Stimulated activated CD4-positive, alpha-beta T cell treated with anti-CD3 and anti-CD28 coated beads, Interleukin-1b, Interleukin-23, amount 100 ng/mL, for 48 hours (primary cell): Measurements from ENCODE around the gene GTF2H3.
"Not testable (repeated sequence)": the region's sequence is repeated elsewhere in the genome, so short reads cannot be mapped to it uniquely, and the experiment has no call there.

ENCODE experiments used
- DNase-seq: peaks from one replicate; pipeline ENCODE4 v3.0.0-alpha.2; 2020

Gene GTF2H3

GRCh38 chr12:123633379-123634141, at the start of gene GTF2H3, which contains the start of gene EIF2B1:
TSS of gene GTF2H3 (plus strand) at chr12:123633829. CDS start at chr12:123633860, 31 bp downstream.
TSS of gene EIF2B1 (minus strand) at chr12:123633686. CDS start at chr12:123633557, 129 bp downstream.
- DNase-seq, result peak; percentile 97

- DNase-seq, result no peak
Measured at GRCh38 chr12:123591702-123592481, 41.7 kb upstream of the GTF2H3 start.

- no peak for DNase-seq
Measured at GRCh38 chr12:123595729-123596128, 37.9 kb upstream of the GTF2H3 start.

GRCh38 chr12:123597100-123597499, 36.5 kb upstream of the GTF2H3 start:
- DNase-seq, result no peak

GRCh38 chr12:123598522-123598921, 35.1 kb upstream of the GTF2H3 start:
- DNase-seq, result no peak

- DNase-seq, result no peak
Measured at GRCh38 chr12:123599310-123599709, 34.3 kb upstream of the GTF2H3 start.

- DNase-seq, result no peak
Measured at GRCh38 chr12:123599721-123600120, 33.9 kb upstream of the GTF2H3 start.

GRCh38 chr12:123601602-123602489, 31.8 kb upstream of the GTF2H3 start, which contains the start of gene DDX55:
TSS of gene DDX55 (plus strand) at chr12:123602099. CDS start at chr12:123602149, 50 bp downstream.
- peak; percentile 86 for DNase-seq

- no peak for DNase-seq
Measured at GRCh38 chr12:123602651-123603195, 30.9 kb upstream of the GTF2H3 start.

GRCh38 chr12:123603495-123603894, 30.1 kb upstream of the GTF2H3 start:
- not testable (repeated sequence) for DNase-seq

GRCh38 chr12:123607756-123608155, 25.9 kb upstream of the GTF2H3 start:
- no peak for DNase-seq

GRCh38 chr12:123608182-123608581, 25.4 kb upstream of the GTF2H3 start:
- no peak for DNase-seq

GRCh38 chr12:123614110-123614509, 19.5 kb upstream of the GTF2H3 start:
- DNase-seq, result no peak

GRCh38 chr12:123614531-123614930, 19.1 kb upstream of the GTF2H3 start:
- no peak for DNase-seq

GRCh38 chr12:123617144-123617543, 16.5 kb upstream of the GTF2H3 start:
- DNase-seq, result no peak

GRCh38 chr12:123617580-123617979, 16.0 kb upstream of the GTF2H3 start:
- DNase-seq, result no peak

GRCh38 chr12:123621101-123621500, 12.5 kb upstream of the GTF2H3 start:
- DNase-seq, result no peak

GRCh38 chr12:123621619-123622530, 11.8 kb upstream of the GTF2H3 start:
- DNase-seq, result peak; percentile 63

- no peak for DNase-seq
Measured at GRCh38 chr12:123634142-123634561, 523 bp downstream of the GTF2H3 start.

GRCh38 chr12:123643911-123644310, 10.3 kb downstream of the GTF2H3 start:
- DNase-seq, result no peak

GRCh38 chr12:123645380-123645779, 11.8 kb downstream of the GTF2H3 start:
- DNase-seq, result no peak
